GM18526 (cell line): ENCODE data around the gene ZFHX3.

Source experiments
- POLR2A ChIP-seq: IDR thresholded peaks from 3 replicates; pipeline ENCODE4 v1.6.1; 2011; ENCODE audit not compliant: insufficient read length; ENCODE audit errors: extremely low read depth

Gene ZFHX3

DNA sequence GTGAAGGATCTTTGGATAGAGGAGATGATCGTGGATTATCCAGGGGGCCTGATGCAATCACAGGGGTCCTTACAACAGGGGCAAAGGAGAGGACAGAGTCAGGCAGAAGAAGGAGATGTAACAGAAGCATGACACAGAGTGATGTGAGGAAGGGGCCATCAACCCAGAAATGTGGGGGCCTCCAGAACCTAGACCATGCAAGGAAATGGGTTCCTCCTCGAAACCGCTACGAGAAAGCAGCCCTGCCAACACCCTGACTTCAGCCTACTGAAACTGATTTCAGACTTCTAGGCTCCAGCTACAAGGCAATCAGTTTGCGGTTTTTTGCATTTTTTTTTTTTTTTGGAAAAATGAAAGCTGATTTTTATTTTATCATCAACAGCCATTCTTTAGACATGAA lies 34.0 kb downstream of the ZFHX3 start:
- TF ChIP-seq POLR2A: no peak

- TF ChIP-seq POLR2A: no peak
These were observed 35.6 kb downstream of the ZFHX3 start for GRCh38 chr16:73012341-73012740.

DNA sequence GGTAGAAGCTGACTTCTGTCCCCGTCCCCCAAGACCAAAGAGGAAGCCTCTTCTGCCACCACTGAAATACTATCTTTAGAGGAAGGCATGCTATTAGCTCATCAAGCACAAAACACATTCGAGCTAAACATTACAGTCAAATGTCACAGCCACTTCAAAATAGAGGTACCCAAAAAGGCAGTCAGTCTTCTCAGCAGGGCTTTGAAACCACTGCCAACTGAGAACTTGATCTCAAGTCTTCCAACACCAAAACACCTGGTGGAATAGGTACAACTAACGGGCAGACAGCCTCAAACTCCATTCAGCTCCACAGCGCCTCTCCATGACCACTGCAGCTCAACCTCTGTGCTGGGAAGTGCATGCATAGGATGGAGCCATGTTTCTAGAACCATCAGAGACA lies 36.0 kb downstream of the ZFHX3 start:
- TF ChIP-seq POLR2A: no peak

GRCh38 chr16:73010150-73010676 lies 37.7 kb downstream of the ZFHX3 start:
- no peak for TF ChIP-seq POLR2A

DNA sequence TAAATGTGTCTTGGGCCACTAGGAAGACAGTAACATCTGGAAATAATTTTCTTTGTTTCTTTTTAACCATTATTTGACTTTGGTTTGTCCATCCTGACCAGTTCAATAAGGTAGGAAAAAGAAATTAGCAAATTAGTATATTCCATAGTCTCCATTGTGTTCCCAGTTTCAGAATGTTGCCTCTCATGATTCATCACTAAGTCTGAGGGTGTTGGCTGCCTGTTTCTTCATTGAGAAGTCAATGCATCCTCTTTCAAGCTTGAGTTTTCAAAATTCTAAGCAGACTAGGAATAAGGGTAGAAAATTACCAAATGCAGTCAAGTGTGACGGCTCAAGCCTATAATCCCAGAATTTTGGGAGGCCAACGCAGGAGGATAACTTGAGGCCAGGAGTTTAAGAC lies 41.9 kb downstream of the ZFHX3 start:
- TF ChIP-seq POLR2A: no peak

DNA sequence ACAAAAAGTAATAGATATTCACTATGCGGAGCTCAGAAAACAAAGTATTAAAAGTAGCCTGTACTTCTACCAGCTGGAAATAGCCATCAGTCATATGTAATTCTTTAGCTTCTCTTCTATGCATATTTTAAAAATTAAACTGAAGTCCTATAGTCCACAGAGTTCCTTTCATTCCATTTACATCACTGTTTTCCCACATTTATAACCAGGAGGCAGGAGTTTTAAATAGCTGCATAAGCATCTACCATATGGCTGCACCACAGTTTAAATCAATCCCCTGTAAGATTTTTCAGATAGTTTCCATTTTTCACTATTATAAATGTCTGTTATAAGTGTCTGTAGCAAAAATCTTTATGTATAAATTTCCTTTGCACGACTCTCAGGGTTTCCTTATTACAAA lies 45.1 kb downstream of the ZFHX3 start:
- no peak for TF ChIP-seq POLR2A

DNA sequence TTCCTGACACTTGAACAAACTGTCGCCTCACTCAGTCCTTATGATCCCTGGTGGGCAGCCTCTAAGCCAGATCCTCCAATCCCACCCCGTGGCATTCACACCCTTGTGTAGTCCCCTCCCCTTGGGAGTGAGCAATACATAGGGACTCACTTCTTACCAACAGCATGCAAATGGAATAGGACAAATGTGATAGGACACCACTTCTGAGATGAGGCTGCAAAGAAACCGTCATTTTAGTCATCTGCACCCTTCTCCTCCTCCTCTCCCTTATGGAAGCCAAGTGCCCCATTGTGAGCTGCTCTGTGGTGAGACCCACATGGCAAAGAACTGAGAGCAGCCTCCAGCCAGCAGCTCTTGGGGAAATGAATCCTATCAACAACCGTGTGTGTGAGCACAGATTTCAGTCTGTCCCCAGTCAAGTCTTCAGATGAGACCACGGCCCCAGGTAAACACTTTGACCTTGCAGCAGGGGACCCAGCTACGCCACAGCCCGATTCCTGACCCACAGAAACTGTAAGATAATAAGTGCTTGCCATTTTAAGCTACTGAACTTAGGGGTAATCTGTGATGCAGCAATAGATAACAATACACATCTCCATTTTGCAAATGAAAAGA lies 46.9 kb downstream of the ZFHX3 start:
- TF ChIP-seq POLR2A: no peak

DNA sequence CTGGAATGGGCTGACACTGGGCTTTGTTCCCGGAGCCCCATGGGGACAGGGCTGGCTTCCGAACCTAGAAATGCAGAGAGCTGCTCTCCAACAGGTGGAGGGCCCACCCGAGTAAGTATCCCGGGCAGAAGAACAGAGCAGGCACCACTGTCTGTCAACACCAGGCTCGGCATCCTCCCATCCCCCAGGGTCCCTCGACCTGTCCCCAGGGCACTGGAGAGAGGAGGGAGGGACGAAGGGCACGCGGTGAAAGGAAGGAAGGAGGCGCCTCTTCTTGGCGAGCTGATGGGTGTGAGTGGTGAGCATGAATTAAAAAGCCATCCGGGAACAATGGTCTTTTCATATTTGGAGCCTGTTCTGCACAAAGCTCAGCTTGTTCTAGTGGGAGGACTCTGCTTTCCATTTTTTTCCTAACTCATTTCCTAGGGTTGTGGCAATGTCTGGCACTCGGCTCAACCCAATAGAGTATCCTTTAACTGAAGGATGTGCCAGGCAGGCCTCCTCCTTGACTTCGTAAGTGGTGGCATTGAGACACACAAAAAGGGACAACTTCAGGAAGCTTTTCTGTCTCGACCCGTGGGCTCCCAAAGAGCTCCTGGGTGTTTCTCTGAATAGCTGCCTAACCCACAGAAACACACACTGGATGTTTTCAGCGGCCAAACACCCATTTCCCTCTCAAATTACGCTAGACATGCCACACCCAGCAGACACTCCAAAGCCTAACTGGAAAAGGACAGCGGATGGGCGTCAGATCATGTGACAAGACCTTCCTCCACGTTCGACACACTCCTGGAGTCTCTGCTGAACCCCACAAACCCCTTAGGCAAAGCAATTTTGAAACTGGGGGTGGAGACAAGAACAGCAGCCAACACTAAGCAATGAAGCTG lies 47.7 kb downstream of the ZFHX3 start:
- TF ChIP-seq POLR2A: no peak

GRCh38 chr16:72999541-73000019 lies 48.3 kb downstream of the ZFHX3 start:
- TF ChIP-seq POLR2A: no peak

DNA sequence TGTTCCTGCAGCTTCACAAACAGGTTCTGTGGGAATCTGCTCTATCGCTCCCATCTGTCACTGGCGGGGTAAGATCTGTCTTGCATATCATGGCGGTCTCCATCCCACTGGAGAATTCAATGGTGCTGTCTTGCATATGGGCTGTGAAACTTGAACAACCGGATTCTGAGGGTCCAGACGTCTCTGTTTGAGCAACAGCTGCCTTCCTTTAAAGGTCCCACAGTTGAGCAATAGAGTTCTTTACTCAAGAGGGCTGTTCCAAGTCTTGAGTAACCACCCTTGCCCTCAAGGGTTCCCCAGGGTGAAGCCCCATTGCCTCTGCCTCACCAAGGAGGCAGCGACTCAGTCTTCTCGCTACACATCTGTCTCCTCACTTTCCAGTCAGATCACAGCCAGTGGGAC lies 50.8 kb downstream of the ZFHX3 start:
- no peak for TF ChIP-seq POLR2A

DNA sequence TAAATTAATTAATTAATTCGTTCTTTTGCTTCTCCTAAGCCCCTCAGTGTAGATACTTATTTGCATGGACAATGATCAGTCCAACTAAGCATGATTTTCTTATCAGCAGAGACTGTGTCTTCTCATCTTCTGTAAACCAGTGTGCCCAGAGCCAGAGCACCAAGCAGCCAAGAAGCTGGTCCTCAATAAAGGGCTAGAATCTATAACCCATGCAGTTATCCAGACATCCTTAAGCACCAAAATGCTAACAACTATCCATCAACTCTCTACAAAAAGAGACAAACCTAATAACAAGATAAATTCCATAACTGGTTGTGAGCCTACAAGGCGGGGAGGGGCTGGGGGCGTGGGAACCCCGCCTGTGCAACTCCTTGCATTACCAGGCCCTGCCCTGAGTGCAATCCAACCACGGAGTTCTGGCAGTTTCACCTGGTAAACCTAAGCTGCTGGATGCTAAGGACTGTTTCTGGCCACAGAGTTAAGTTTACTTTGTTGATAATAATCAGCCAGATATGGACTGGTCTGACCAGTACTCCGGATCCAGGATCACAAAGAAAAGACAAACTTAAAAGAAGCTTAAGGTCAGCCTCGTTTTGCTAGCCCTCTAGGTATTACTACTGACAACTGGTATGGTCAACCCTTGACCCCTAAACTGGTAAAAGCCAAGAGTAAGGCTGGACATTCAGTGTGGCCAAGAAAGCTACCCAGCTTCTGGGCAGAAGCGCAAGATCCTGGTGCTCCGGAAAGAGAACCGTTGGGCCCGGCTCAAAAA lies 51.5 kb downstream of the ZFHX3 start:
- no peak for TF ChIP-seq POLR2A

DNA sequence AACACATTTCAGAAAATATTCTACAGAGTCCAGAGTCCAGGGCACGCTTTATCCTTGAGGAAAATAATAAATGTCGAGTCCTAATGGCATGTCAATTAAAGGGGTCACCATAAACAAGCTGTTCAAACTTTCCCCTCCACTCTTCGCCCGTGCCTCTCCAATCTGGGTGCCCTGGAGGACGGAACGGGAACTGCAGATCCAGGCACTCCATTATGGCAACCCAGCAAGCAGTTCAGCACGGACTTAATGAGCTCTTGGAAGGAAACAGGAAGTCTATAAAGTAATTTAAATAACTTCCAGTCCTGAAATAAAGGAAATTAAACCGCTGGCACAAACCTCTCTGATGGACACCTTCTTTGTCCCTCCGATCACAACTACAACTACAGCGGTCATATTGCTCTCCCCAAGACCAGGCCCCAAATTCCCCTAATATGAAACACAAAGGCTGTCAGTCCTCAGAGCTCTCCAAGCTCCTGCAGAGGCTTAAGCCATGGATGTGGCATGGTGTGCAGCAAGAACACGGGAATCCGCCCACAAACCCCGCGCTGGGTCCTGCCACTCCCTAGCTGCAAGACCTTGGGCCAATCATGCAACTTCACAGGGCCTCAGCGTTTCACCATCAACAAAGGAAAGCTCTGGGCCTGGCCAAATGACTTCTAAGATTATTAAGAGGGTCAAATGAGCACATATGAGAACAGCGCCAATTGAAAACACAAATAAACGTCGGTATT lies 52.6 kb downstream of the ZFHX3 start:
- TF ChIP-seq POLR2A: no peak

- no peak for TF ChIP-seq POLR2A
These were observed 55.8 kb downstream of the ZFHX3 start for GRCh38 chr16:72992142-72992601.

GRCh38 chr16:72991644-72992043 lies 56.3 kb downstream of the ZFHX3 start:
- TF ChIP-seq POLR2A: no peak

DNA sequence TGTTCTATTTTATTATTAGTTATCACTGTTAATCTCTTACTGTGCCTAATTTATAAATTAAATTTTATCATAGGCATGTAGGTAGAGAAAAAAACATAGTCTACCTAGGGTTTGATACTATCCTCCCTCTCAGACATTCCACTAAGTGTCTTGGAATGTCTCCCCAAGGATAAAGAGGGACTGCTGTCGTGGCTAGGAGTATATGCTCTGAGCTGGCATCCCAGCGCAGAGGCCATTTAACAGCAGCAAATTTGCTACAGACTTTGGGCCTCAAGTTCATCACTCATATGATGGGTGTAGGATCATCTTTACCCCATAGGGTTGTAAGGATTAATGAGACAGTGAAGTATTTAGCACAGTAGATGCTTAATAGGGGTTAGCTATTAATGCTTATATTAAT lies 56.7 kb downstream of the ZFHX3 start:
- TF ChIP-seq POLR2A: no peak
